Measurements from ENCODE around the gene TMC2.

TMC2 gene

GRCh38 chr20:2616634-2617033 lies 80.3 kb downstream of the TMC2 start:
- DNase-seq (ENCODE audit: low read depth): no peak
- H3K4me3 ChIP-seq (ENCODE audit: low read length): no peak overlapping the region
- TF ChIP-seq CTCF (IDR thresholded peaks at IDR 0.05; ENCODE audit: insufficient read depth, low read depth, low read length, missing control alignments): no peak

DNA sequence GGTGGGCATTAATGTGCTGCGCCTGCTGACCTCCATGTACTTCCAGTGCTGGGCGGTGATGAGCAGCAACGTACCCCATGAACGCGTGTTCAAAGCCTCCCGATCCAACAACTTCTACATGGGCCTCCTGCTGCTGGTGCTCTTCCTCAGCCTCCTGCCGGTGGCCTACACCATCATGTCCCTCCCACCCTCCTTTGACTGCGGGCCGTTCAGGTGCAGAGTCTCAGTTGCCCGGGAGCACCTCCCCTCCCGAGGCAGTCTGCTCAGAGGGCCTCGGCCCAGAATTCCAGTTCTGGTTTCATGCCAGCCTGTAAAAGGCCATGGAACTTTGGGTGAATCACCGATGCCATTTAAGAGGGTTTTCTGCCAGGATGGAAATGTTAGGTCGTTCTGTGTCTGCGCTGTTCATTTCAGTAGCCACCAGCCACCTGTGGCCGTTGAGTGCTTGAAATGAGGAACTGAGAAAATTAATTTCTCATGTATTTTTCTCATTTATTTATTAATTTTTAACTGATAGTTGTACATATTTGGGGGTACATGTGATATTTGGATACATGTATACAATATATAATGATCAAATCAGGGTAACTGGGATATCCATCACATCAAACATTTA lies 80.8 kb downstream of the TMC2 start:
- no peak for DNase-seq (ENCODE audit: low read depth)
- TF ChIP-seq CTCF (IDR thresholded peaks at IDR 0.05; ENCODE audit: insufficient read depth, low read depth, low read length, missing control alignments): no peak
- no peak overlapping the region for H3K4me3 ChIP-seq (ENCODE audit: low read length)

DNA sequence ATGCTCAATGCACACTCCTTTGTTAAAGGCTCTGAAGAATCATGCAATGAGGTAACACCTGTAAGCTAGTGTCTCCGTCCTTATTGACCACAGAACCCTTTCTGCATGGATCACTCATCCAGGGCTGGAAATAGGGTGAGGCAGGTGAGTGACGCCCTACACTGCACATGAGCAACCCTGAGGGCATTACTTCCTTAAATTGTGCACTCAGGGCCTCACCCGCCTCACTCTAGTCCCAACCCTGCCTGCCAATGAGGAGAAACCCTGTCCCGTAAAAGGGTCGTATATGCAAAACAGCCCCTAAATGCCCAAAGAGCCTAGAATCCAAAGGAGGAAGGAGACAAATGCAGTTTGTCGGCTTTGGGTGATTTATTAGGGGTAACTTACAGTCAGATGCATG lies 82.4 kb downstream of the TMC2 start:
- DNase-seq (ENCODE audit: low read depth): no peak
- no peak for TF ChIP-seq CTCF (IDR thresholded peaks at IDR 0.05; ENCODE audit: insufficient read depth, low read depth, low read length, missing control alignments)
- no peak overlapping the region for H3K4me3 ChIP-seq (ENCODE audit: low read length)

GRCh38 chr20:2619337-2619736 lies 83.0 kb downstream of the TMC2 start:
- DNase-seq (ENCODE audit: low read depth): no peak
- H3K4me3 ChIP-seq (ENCODE audit: low read length): no peak overlapping the region
- no peak for TF ChIP-seq CTCF (IDR thresholded peaks at IDR 0.05; ENCODE audit: insufficient read depth, low read depth, low read length, missing control alignments)

- no peak for TF ChIP-seq CTCF (IDR thresholded peaks at IDR 0.05; ENCODE audit: insufficient read depth, low read depth, low read length, missing control alignments)
- H3K4me3 ChIP-seq (ENCODE audit: low read length): no peak overlapping the region
- peak; percentile 68 for DNase-seq (ENCODE audit: low read depth)
Measured at GRCh38 chr20:2619961-2620595, 83.7 kb downstream of the TMC2 start.

- no peak for TF ChIP-seq CTCF (IDR thresholded peaks at IDR 0.05; ENCODE audit: insufficient read depth, low read depth, low read length, missing control alignments)
- no peak for DNase-seq (ENCODE audit: low read depth)
- H3K4me3 ChIP-seq (ENCODE audit: low read length): no peak overlapping the region
Measured at GRCh38 chr20:2624190-2624589, 87.8 kb downstream of the TMC2 start.

- no peak for DNase-seq (ENCODE audit: low read depth)
- H3K4me3 ChIP-seq (ENCODE audit: low read length): no peak overlapping the region
- TF ChIP-seq CTCF (IDR thresholded peaks at IDR 0.05; ENCODE audit: insufficient read depth, low read depth, low read length, missing control alignments): no peak
Measured at GRCh38 chr20:2625062-2625461, 88.7 kb downstream of the TMC2 start.

Data from epithelial cell of esophagus (primary cell).